ENCODE measurements around the gene TLE4. TPM values are rescaled to one million over a fixed set of nuclear protein-coding genes. Genes with fewer than 3 reads are reported as not detected.

TLE4 gene
- total RNA-seq, 2 donors from 2014 or later, result 24.2 to 34.9 TPM

GRCh38 chr9:79672891-79673290 lies 101.1 kb downstream of the TLE4 start:
- intact Hi-C loops (cut with DNase I), result no loop called here
- DNase-seq (ENCODE audit: low spot score), result no peak

- no peak for DNase-seq (ENCODE audit: low spot score)
- intact Hi-C loops (cut with DNase I), result no loop called here
Observed at GRCh38 chr9:79673614-79674013, 101.8 kb downstream of the TLE4 start.

- intact Hi-C loops (cut with DNase I), result no loop called here
- DNase-seq (ENCODE audit: low spot score), result no peak
Observed at GRCh38 chr9:79674052-79674777, 102.5 kb downstream of the TLE4 start.

- DNase-seq (ENCODE audit: low spot score), result no peak
- intact Hi-C loops (cut with DNase I), result no loop called here
Observed at GRCh38 chr9:79681576-79681975, 109.8 kb downstream of the TLE4 start.

GRCh38 chr9:79682076-79682736 lies 110.4 kb downstream of the TLE4 start:
- intact Hi-C loops (cut with DNase I), result no loop called here
- no peak for DNase-seq (ENCODE audit: low spot score)

GRCh38 chr9:79684059-79684458 lies 112.3 kb downstream of the TLE4 start:
- DNase-seq (ENCODE audit: low spot score), result no peak
- intact Hi-C loops (cut with DNase I), result no loop called here

- no peak for DNase-seq (ENCODE audit: low spot score)
- intact Hi-C loops (cut with DNase I), result no loop called here
Observed at GRCh38 chr9:79684711-79685575, 113.2 kb downstream of the TLE4 start.

- intact Hi-C loops (cut with DNase I), result no loop called here
- no peak for DNase-seq (ENCODE audit: low spot score)
Observed at GRCh38 chr9:79685577-79685976, 113.8 kb downstream of the TLE4 start.

- DNase-seq (ENCODE audit: low spot score), result no peak
- intact Hi-C loops (cut with DNase I), result no loop called here
Observed at GRCh38 chr9:79686381-79687130, 114.8 kb downstream of the TLE4 start.

GRCh38 chr9:79687131-79687447 lies 115.3 kb downstream of the TLE4 start:
- intact Hi-C loops (cut with DNase I), result no loop called here
- DNase-seq (ENCODE audit: low spot score), result no peak

- intact Hi-C loops (cut with DNase I), result no loop called here
- DNase-seq (ENCODE audit: low spot score), result no peak
Observed at GRCh38 chr9:79688363-79688762, 116.6 kb downstream of the TLE4 start.

- intact Hi-C loops (cut with DNase I), result no loop called here
Observed at GRCh38 chr9:79689576-79689975, 117.8 kb downstream of the TLE4 start.

GRCh38 chr9:79691496-79691895 lies 119.7 kb downstream of the TLE4 start:
- intact Hi-C loops (cut with DNase I), result no loop called here
- no peak for DNase-seq (ENCODE audit: low spot score)

More at GRCh38 chr9:79689576-79689975, 117.8 kb downstream of the TLE4 start:
- no peak for DNase-seq (ENCODE audit: low spot score)

GRCh38 chr9:79692857-79693571 lies 121.2 kb downstream of the TLE4 start:
- intact Hi-C loops (cut with DNase I), result no loop called here
- no peak for DNase-seq (ENCODE audit: low spot score)

- intact Hi-C loops (cut with DNase I), result no loop called here
- no peak for DNase-seq (ENCODE audit: low spot score)
Observed at GRCh38 chr9:79693750-79694149, 122.0 kb downstream of the TLE4 start.

GRCh38 chr9:79694208-79694607 lies 122.4 kb downstream of the TLE4 start:
- DNase-seq (ENCODE audit: low spot score), result no peak
- intact Hi-C loops (cut with DNase I), result no loop called here

- intact Hi-C loops (cut with DNase I), result no loop called here
- DNase-seq (ENCODE audit: low spot score), result no peak
Observed at GRCh38 chr9:79694676-79695400, 123.1 kb downstream of the TLE4 start.

GRCh38 chr9:79695531-79696175 lies 123.9 kb downstream of the TLE4 start:
- intact Hi-C loops (cut with DNase I), result no loop called here
- DNase-seq (ENCODE audit: low spot score), result no peak

All from posterior vena cava (tissue), 2 donors.